Measurements from ENCODE around the gene LY6G5C.

- TF ChIP-seq LEF1 (IDR thresholded peaks at IDR 0.05; ENCODE audit: borderline replicate concordance) (no peak), ARNT (IDR thresholded peaks at IDR 0.05) (no peak), PKNOX1 (IDR thresholded peaks at IDR 0.05) (no peak), FOXM1 (IDR thresholded peaks at IDR 0.05; ENCODE audit: borderline replicate concordance) (no peak)
These were observed 25.1 kb upstream of the LY6G5C start for GRCh38 chr6:31705931-31706330.

Data from HEK293T (cell line).